Activated naive CD8-positive, alpha-beta T cell treated with anti-CD3 and anti-CD28 coated beads for 36 hours (primary cell): ENCODE measurements around the gene PNPLA6. TPM values are rescaled to one million over a fixed set of nuclear protein-coding genes. Genes with fewer than 3 reads are reported as not detected.
"Not testable (repeated sequence)": the region's sequence is repeated elsewhere in the genome, so short reads cannot be mapped to it uniquely, and the experiment has no call there.

Experiments used
- DNase-seq: peaks from one replicate; pipeline ENCODE4 v3.0.0; 2021
- H3K27ac Mint-ChIP-seq: one replicate; pipeline ENCODE4 v1.8.0; 2022; ENCODE audit warnings: mild to moderate bottlenecking, moderate library complexity, mixed read lengths
- H3K27me3 Mint-ChIP-seq: one replicate; pipeline ENCODE4 v1.8.0; 2022; ENCODE audit warnings: mild to moderate bottlenecking, mixed read lengths
- H3K36me3 Mint-ChIP-seq: one replicate; pipeline ENCODE4 v1.8.0; 2021; ENCODE audit warnings: mild to moderate bottlenecking, mixed read lengths
- H3K4me1 Mint-ChIP-seq: one replicate; pipeline ENCODE4 v1.8.0; 2021; ENCODE audit warnings: mixed read lengths
- H3K4me3 Mint-ChIP-seq: one replicate; pipeline ENCODE4 v1.8.0; 2022; ENCODE audit warnings: mild to moderate bottlenecking, moderate library complexity, mixed read lengths
- H3K9me3 Mint-ChIP-seq: one replicate; pipeline ENCODE4 v1.8.0; 2022; ENCODE audit warnings: mixed read lengths
- total RNA-seq, 2 experiments: library from RNA; stranded (reverse); gene quantifications; one replicate each; pipeline ENCODE4 v1.2.3, GENCODE V29; 2021

The PNPLA6 gene
- total RNA-seq, 2 experiments from 2014 or later: 67.8 to 68.5 TPM

DNA sequence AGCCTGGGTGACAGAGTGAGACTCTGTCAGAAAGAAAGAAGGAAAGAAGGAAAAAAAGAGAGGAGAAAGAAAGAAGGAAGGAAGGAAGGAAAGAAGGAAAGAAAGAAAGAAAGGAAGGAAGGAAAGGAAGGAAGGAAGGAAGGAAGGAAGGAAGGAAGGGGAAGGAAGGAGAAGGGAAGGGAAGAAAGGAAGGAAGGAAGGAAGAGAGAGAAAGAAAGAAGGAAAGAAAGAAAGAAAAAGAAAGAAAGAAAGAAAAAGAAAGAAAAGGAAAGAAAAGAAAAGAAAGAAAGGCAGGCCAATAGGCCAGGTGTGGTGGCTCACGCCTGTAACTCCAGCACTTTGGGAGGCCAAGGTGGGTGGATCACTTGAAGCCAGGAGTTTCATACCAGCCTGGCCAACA is 41.9 kb downstream of the PNPLA6 start:
- not testable (repeated sequence) for H3K4me3 Mint-ChIP-seq, DNase-seq, H3K27ac Mint-ChIP-seq, H3K4me1 Mint-ChIP-seq, H3K9me3 Mint-ChIP-seq, H3K36me3 Mint-ChIP-seq, H3K27me3 Mint-ChIP-seq

DNA sequence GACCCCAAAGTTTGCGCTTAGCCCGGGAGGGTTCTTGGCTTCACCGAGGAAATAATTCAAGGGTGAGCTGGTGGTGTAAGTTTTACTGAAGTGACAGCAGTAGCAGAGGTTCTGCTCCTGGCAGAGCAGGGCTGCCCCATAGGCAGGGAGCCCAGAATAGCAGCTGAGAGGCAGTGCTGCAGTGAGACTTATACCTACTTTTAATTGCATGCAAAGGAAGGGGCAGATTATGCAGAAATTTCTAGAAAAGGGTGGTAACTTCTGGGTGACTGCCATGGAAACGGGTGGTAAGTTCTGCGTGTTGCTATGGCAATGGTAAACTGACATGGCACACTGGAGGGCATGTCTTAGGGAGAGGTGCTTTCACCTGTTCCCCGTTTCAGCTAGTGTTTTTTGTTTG is 42.6 kb downstream of the PNPLA6 start:
- Mint-ChIP-seq H3K36me3 (no peaks in the 10 kb centered on the region), H3K9me3 (no peaks in the 10 kb centered on the region), H3K27ac (no peak overlapping the region), H3K4me3 (no peak overlapping the region), H3K4me1 (no peaks in the 10 kb centered on the region), H3K27me3 (no peaks in the 10 kb centered on the region)
- no peak for DNase-seq

DNA sequence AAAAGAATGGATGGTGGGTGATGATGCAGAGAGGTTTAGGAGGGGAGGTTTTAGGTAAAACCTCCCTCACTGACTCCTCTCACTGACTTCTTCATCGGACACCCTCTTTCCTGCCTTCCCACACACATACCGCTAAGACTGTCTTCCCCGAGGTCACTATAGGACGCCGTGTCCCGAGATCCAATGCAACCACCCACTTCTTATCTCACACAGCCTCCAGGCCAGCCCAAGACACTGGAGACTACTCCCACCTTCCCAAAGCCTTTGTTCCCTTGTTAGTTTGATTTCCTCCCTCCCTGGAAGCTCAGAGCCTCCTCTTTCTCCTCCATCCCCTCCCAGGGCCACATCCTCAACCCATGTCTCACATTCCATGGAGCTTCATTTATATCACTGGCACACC is 43.7 kb downstream of the PNPLA6 start:
- Mint-ChIP-seq H3K4me1 (no peaks in the 10 kb centered on the region), H3K36me3 (no peaks in the 10 kb centered on the region), H3K27me3 (no peaks in the 10 kb centered on the region), H3K9me3 (no peaks in the 10 kb centered on the region), H3K27ac (no peak overlapping the region), H3K4me3 (no peak overlapping the region)
- DNase-seq: no peak

DNA sequence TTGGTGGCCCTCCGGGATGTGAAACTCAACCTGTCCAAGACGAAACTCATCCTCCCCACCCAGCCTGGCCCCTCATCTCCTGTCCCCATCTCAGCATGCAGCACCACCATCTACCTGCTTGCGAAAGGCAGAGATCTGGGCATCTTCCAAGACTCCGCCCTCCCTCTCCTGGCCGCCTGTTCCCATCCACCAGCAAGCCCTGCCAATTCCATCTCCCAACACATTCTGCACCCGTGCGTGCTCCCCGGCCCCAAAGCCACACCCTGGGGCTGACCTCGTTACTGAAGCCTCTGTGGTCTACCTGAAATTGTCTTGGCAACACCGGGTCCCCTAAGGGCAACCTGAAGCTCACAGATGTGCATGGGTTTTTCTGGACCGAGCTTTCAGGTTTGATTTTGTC is 46.9 kb downstream of the PNPLA6 start:
- no peaks in the 10 kb centered on the region for H3K4me1 Mint-ChIP-seq
- no peak for DNase-seq
- no peaks in the 10 kb centered on the region for H3K9me3 Mint-ChIP-seq
- H3K27ac Mint-ChIP-seq: no peak overlapping the region
- H3K36me3 Mint-ChIP-seq: no peaks in the 10 kb centered on the region
- no peak overlapping the region for H3K4me3 Mint-ChIP-seq
- no peaks in the 10 kb centered on the region for H3K27me3 Mint-ChIP-seq

DNA sequence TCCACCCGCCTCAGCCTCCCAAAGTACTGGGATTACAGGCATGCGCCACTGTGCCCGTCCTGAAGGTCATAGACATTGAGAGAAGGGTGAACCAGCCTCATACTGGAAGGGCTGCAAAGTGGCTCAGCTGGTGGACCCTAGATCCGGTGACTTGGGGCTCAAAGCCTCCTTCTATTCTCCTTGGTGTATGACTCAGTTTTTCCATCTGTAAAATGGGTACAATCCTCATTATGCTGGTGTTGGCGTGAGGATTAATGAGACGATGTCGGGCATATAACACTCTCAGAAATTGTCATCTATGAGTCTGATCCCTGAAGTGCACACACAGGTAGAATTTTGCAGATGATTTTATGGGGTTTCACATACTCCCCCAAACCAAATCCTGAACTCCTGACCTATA is 54.3 kb downstream of the PNPLA6 start:
- Mint-ChIP-seq H3K4me1 (no peaks in the 10 kb centered on the region), H3K36me3 (no peaks in the 10 kb centered on the region), H3K27ac (no peak overlapping the region), H3K9me3 (no peaks in the 10 kb centered on the region), H3K4me3 (no peak overlapping the region), H3K27me3 (peaks cover 17% of the 10 kb centered on the region)
- no peak for DNase-seq

DNA sequence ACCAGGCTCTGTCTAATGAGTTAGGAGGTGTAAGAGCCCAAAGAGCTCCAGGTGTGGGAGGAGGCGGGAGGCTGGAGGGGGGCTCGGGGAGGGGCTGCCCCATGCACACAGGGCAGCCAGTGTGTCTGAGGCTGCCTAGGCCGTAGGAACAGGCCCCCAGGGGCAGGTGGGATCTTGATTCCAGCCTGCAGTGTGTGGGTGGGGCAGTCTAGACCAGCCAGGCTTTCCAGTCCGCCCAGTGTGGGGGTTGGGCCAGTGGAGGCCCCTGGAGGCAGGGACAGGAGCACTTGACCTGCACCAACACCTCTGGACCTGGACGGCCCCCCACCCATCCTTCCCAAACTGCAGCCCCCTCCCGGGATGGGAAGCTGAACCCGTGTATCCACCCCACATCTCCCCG is 54.7 kb downstream of the PNPLA6 start:
- H3K36me3 Mint-ChIP-seq: no peaks in the 10 kb centered on the region
- no peak for DNase-seq
- H3K27me3 Mint-ChIP-seq: peaks cover 22% of the 10 kb centered on the region
- H3K4me1 Mint-ChIP-seq: no peaks in the 10 kb centered on the region
- no peaks in the 10 kb centered on the region for H3K9me3 Mint-ChIP-seq
- no peak overlapping the region for H3K27ac Mint-ChIP-seq
- H3K4me3 Mint-ChIP-seq: no peak overlapping the region

DNA sequence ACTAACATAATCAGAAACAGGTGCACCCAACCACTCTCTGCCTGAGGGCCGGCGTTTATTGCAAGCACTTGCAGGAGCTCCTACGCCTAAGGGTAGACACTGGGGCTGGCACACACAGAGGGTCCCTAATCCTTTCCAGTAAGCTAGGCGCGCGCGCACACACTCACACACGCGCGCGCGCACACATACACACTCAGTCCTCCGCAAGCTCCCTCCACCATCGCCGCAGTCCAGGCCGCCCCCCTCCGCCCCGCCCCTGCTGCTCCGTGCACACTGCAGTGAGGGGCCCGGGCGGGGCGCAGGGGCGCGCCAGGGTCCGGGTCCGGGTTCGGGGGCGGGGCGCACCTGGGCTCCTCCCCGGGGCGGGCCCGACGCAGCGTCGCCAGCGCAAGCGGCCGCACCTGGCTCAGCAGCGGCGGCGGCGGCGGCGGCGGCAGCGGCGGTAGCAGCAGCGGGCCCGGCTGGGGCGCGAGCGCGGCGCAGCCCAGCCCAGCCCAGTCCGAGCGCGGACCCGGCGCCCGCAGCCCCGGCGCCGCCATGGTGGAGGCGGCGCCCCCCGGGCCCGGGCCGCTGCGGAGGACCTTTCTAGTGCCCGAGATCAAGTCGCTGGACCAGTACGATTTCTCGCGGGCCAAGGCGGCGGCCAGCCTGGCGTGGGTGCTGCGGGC is 60.1 kb downstream of the PNPLA6 start, which contains the start of gene CAMSAP3:
CAMSAP3 (plus strand) TSS at position 398 of the 668 bp plus-strand sequence; CDS start at position 538, 140 bp downstream.
- H3K9me3 Mint-ChIP-seq: peaks cover 1% of the 10 kb centered on the region
- no peaks in the 10 kb centered on the region for H3K4me1 Mint-ChIP-seq
- peak; percentile 62 for DNase-seq
- peaks cover 47% of the 10 kb centered on the region for H3K27me3 Mint-ChIP-seq
- no peaks in the 10 kb centered on the region for H3K36me3 Mint-ChIP-seq
- peak within 1 kb of the TSS; percentile 67 for H3K4me3 Mint-ChIP-seq
- H3K27ac Mint-ChIP-seq: no peak within 1 kb of the TSS

DNA sequence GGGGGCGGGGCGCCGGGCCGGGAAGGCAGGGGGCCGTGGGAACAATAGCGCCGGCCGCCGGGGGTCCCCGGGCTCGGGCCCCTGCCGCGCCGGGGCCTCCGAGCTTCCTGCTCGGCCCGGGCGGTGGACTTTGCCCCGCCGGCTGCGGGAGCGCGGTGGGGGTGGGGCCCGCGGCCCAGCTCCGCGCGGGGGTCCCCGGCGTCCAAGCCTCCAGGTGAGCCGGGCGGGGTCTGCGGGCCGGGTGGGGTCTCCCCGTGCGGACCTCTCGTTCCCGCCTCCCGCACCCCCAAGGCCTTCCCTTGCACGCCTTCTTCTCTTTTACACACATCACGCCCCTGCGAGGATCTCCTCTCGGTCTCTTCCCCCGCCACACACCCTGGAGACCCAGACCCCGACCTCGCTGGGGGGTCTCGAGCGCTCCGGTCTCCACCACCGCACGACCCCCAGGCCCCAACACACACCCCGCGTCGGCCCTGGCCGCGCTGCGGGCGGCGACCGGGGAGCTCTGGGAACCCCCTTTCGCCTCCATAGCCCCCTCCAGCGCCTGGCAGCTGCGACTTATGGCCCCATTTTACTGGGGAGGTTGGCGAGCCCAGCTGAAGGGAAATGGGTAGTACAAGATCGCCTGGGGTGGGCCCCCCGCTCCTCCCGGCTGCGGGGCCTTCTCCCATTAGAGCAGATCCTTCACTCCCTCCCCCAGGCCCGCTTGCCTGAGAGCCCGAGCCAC is 60.9 kb downstream of the PNPLA6 start:
- no peaks in the 10 kb centered on the region for H3K36me3 Mint-ChIP-seq
- peak overlapping the region; percentile 67 for H3K4me3 Mint-ChIP-seq
- peaks cover 47% of the 10 kb centered on the region for H3K27me3 Mint-ChIP-seq
- no peak for DNase-seq
- H3K4me1 Mint-ChIP-seq: no peaks in the 10 kb centered on the region
- H3K27ac Mint-ChIP-seq: no peak overlapping the region
- H3K9me3 Mint-ChIP-seq: peaks cover 4% of the 10 kb centered on the region

DNA sequence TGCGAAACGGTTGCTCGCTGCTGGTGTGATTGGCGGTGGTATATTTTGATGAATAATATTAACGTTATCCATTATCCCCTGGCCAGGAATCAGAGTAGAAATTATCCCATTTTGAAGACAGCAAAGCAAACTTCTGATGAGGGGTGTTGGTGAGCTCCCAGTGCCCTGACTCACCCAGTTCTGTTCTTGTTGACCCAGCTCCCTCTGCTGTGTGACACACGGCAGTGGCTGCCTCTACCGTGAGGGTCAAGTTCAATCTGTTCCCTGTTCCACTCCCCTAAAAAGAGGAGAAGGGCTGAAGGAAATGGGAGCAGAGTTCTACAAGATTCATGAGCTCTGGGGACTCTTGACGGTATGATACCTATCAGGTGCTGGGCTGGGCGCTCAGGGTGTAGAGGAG is 62.2 kb downstream of the PNPLA6 start:
- peaks cover 52% of the 10 kb centered on the region for H3K27me3 Mint-ChIP-seq
- peaks cover 4% of the 10 kb centered on the region for H3K9me3 Mint-ChIP-seq
- no peaks in the 10 kb centered on the region for H3K4me1 Mint-ChIP-seq

DNA sequence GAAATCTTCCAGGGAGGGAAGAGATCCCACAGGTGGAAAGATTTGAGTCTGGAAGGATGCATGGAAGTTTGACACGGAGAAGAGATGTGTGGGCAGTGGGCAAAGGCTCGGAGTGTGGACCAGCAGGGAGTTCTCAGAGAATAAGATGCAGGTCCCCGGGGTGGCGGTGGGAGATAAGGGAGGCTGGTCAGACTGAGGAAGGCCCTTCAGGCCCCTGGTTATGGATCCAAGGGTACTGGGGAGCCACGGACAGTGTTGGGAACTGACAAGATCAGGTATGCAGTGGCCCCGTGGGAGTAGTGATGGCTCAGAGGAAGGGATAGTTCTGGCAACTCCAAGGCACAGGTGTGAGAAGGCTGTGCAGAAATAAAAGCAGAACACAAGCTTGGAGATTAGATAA is 62.7 kb downstream of the PNPLA6 start:
- Mint-ChIP-seq H3K9me3 (peaks cover 4% of the 10 kb centered on the region), H3K36me3 (no peaks in the 10 kb centered on the region), H3K4me3 (no peak overlapping the region), H3K27me3 (peaks cover 51% of the 10 kb centered on the region), H3K27ac (no peak overlapping the region), H3K4me1 (no peaks in the 10 kb centered on the region)
- no peak for DNase-seq

More for the DNA sequence above, 62.2 kb downstream of the PNPLA6 start:
- Mint-ChIP-seq H3K4me3 (no peak overlapping the region), H3K27ac (no peak overlapping the region), H3K36me3 (no peaks in the 10 kb centered on the region)
- DNase-seq: no peak

DNA sequence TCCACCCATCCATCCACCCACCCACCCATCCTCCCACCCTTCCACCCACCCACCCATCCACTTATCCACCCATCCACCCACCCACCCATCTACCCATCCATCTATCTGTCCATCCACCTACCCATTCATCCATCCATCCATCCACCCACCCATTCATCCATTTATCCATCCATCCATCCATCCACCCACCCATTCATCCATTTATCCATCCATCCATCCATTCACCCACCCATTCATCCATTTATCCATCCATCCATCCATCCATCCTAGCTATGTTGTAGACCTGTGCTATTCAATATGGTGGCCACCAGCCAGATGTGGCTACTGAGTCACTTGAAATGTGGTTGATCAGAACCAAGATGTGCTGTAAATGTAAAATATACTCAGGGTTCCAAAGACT is 65.2 kb downstream of the PNPLA6 start:
- no peaks in the 10 kb centered on the region for H3K36me3 Mint-ChIP-seq
- no peak overlapping the region for H3K27ac Mint-ChIP-seq
- no peak overlapping the region for H3K4me3 Mint-ChIP-seq
- H3K4me1 Mint-ChIP-seq: no peaks in the 10 kb centered on the region
- H3K27me3 Mint-ChIP-seq: peaks cover 32% of the 10 kb centered on the region
- DNase-seq: no peak
- H3K9me3 Mint-ChIP-seq: peaks cover 4% of the 10 kb centered on the region

DNA sequence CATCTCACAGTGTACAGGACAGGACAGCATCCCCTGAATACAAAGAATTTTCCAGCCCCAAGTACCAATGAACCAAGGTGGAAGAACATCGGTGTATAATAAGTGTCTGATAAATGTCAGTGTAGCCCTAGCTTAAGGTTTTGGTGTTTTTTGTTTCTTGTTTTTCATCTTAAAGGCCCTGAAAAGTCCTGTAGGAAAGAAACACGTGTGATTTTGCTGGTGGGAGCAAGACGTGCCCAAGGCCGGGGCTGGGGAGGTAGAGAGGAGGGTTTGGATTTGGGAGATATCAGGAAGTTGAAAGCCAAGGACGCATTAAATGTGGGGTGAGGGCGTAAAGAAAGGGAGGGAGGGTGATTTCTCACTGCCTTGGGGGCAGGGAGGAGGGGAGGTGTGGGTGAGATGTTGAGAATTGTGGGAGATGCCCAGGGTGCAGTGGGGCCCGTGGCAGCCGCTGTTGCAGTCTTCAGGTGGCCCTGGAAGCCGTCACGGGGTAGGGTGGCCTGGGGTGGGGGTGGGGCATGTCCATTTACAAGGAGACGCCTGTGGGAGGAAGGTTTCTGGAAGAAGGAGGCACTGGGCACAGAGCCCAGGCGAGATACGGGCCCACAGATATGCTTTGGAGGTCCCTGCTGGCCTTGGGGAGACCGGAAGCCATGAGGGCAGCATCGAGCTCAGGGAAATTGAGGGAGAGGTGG is 66.9 kb downstream of the PNPLA6 start:
- no peak overlapping the region for H3K4me3 Mint-ChIP-seq
- no peaks in the 10 kb centered on the region for H3K4me1 Mint-ChIP-seq
- H3K36me3 Mint-ChIP-seq: no peaks in the 10 kb centered on the region
- H3K9me3 Mint-ChIP-seq: peaks cover 4% of the 10 kb centered on the region
- no peak overlapping the region for H3K27ac Mint-ChIP-seq
- peaks cover 25% of the 10 kb centered on the region for H3K27me3 Mint-ChIP-seq
- DNase-seq: no peak

DNA sequence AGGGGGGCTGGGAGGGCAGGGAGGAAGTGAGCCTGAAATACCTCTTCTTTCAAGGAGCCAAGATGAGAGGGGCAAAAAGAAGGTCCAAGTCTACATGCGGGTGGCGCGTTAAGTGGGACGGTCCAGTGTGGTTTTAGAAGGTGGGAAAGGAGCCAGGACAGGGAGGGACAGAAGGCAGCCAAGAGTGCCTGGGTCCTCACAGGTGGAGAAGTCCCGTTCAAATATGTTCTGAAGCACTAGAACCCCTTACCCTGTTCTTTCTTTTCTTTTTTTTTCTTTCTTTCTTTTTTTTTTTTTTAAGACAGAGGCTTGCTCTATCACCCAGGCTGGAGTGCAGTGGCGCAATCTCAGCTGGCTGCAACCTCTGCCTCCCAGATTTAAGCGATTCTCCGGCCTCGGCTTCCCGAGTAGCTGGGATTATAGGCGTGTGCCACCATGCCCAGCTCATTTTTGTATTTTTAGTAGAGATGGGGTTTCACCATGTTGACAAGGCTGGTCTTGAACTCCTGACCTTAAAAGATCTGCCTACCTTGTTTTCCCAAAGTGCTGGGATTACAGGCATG is 67.5 kb downstream of the PNPLA6 start:
- DNase-seq: no peak
- Mint-ChIP-seq H3K27me3 (peaks cover 18% of the 10 kb centered on the region), H3K4me1 (no peaks in the 10 kb centered on the region), H3K27ac (no peak overlapping the region), H3K9me3 (peaks cover 4% of the 10 kb centered on the region), H3K4me3 (no peak overlapping the region), H3K36me3 (no peaks in the 10 kb centered on the region)

DNA sequence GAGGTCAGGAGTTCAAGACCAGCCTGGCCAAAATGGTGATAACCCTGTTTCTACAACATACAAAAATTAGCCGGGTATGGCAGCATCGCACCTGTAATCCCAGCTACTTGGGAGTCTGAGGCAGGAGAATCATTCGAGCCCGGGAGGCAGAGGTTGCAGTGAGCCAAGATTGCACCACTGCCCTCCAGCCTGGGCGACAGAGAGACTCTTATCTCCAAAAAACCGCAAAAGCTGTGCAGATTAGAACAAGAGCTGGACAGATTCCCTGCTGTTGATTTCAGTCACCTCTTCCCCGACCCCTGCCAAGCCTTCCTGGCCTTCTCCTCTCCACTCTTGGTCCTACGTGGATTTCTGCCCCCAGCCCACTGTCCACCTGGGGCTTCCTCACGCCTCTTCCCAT is 68.4 kb downstream of the PNPLA6 start:
- no peaks in the 10 kb centered on the region for H3K4me1 Mint-ChIP-seq

DNA sequence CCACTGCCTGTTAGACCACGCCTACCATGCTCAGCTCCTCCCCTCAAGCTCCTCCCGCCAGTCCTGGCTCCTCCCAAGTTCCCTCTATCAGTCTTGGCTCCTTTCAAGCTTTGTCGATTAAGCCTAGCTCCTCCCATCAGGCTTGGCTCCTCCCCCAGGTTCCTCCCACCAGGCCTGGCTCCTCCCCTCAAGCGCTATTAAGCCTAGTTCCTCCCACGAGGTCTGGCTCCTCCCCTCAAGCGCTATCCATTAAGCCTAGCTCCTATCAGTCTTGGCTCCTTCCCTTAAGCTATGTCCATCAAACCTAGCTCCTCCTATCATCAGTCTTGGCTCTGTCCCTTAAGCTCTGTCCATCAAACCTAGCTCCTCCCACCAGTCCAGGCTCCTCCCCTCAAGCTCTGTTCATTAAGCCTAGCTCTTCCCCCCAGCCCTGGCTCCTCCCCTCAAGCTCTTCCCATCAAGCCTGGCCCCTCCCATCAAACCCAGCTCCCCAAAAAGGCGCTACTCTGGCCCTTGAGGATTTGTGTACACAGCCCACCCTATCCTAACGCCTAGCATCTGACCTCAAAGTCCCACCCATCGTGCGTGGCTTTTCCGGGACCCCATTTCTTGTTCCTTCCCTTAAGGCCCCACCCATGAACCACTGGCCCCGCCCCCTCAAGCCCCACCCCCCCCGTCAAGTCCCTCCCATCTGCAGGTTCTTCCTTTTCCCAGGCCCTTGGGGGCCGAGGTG is 70.1 kb downstream of the PNPLA6 start:
- Mint-ChIP-seq H3K9me3 (peaks cover 2% of the 10 kb centered on the region), H3K4me1 (no peaks in the 10 kb centered on the region), H3K36me3 (no peaks in the 10 kb centered on the region), H3K27ac (no peak overlapping the region), H3K27me3 (peaks cover 12% of the 10 kb centered on the region), H3K4me3 (no peak overlapping the region)
- DNase-seq: peak; percentile 55

More for the DNA sequence above, 68.4 kb downstream of the PNPLA6 start:
- DNase-seq: no peak
- Mint-ChIP-seq H3K4me3 (no peak overlapping the region), H3K9me3 (peaks cover 4% of the 10 kb centered on the region), H3K27ac (no peak overlapping the region), H3K27me3 (peaks cover 12% of the 10 kb centered on the region), H3K36me3 (no peaks in the 10 kb centered on the region)
